Measurements from ENCODE around the gene LMF1.

- TF ChIP-seq POLR2A (IDR thresholded peaks at IDR 0.05) (no peak), CTCF (IDR thresholded peaks at IDR 0.05) (no peak)
Observed at GRCh38 chr16:930076-930475, 40.7 kb downstream of the LMF1 start.
